Vagina (tissue), 2 donors: Measurements from ENCODE around the gene FAM78B. TPM values are rescaled to one million over a fixed set of nuclear protein-coding genes. Genes with fewer than 3 reads are reported as not detected.

ENCODE experiments used
- DNase-seq, 2 donors: peaks; one replicate each; pipeline ENCODE4 v3.0.0-alpha.2; 2017; ENCODE audit errors: extremely low spot score in 2 of 2
- H3K27ac ChIP-seq: fragments of 200-600 bp; sonication (generic); one replicate; pipeline ENCODE4 v1.5.1; 2019
- H3K27me3 ChIP-seq: fragments of 200-600 bp; sonication (generic); one replicate; pipeline ENCODE4 v1.5.1; 2019
- H3K36me3 ChIP-seq, 2 donors: fragments of 200-600 bp; sonication (generic); one replicate each; pipeline ENCODE4 v1.5.1; 2017 to 2019
- H3K4me1 ChIP-seq: fragments of 200-600 bp; sonication (generic); one replicate; pipeline ENCODE4 v1.5.1; 2019
- H3K4me3 ChIP-seq, 2 donors: fragments of 200-600 bp; sonication (generic); 1 replicate in 1 of 2; 2 replicates in 1 of 2; pipeline ENCODE4 v1.5.1; 2016 to 2019
- H3K9me3 ChIP-seq: fragments of 200-600 bp; sonication (generic); one replicate; pipeline ENCODE4 v1.5.1; 2019
- CTCF ChIP-seq, 3 experiments: fragments of 450-650 bp in 2 of 3; fragments of 200-600 bp in 1 of 3; sonication (generic) in 1 of 3; IDR thresholded peaks; one replicate each; pipeline ENCODE4 v1.5.1; 2017 to 2019; ENCODE audit warnings: antibody characterized with exemption in 3 of 3, mild to moderate bottlenecking in 2 of 3, moderate library complexity in 2 of 3
- POLR2A ChIP-seq, 2 donors: fragments of 450-650 bp; IDR thresholded peaks; one replicate each; pipeline ENCODE4 v1.6.1; 2017; ENCODE audit warnings: antibody characterized with exemption in 2 of 2, mild to moderate bottlenecking in 2 of 2, moderate library complexity in 2 of 2
- POLR2AphosphoS5 ChIP-seq, 2 donors: sonication (generic); formaldehyde crosslinking; IDR thresholded peaks; one replicate each; pipeline ENCODE4 v1.9.0; 2017; ENCODE audit warnings: antibody characterized with exemption in 2 of 2, mild to moderate bottlenecking in 2 of 2, low read depth in 1 of 2; ENCODE audit not compliant: insufficient read depth in 1 of 2
- intact Hi-C: fragments of 100-400 bp; cut with DNase I; formaldehyde crosslinking; loops from one replicate; pipeline ENCODE4 v1.15.1; 2023
- total RNA-seq: library from RNA; depleted of rRNA; stranded (reverse); fragments of >200 nt; gene quantifications from one replicate; pipeline ENCODE4 v1.2.3, GENCODE V29; 2016

FAM78B gene
- total RNA-seq, 1 donor from 2014 or later: 4.4 TPM

GRCh38 chr1:166073489-166073888 lies 93.3 kb downstream of the FAM78B start:
- intact Hi-C loops: no loop called here
- DNase-seq: no peak
- H3K36me3 ChIP-seq: no peaks in the 10 kb centered on the region
- TF ChIP-seq CTCF (IDR thresholded peaks at IDR 0.05) (no peak), POLR2AphosphoS5 (IDR thresholded peaks at IDR 0.05; ENCODE audit: insufficient read depth in 1 of 2, low read depth in 1 of 2) (no peak), POLR2A (IDR thresholded peaks at IDR 0.05) (no peak)
- no peaks in the 10 kb centered on the region for H3K4me1 ChIP-seq
- no peaks in the 10 kb centered on the region for H3K27me3 ChIP-seq
- no peak overlapping the region for H3K4me3 ChIP-seq
- H3K27ac ChIP-seq: no peak overlapping the region
- H3K9me3 ChIP-seq: no peaks in the 10 kb centered on the region

GRCh38 chr1:166069390-166069789 lies 97.4 kb downstream of the FAM78B start:
- H3K36me3 ChIP-seq: no peaks in the 10 kb centered on the region
- H3K4me3 ChIP-seq: no peak overlapping the region
- H3K27me3 ChIP-seq: no peaks in the 10 kb centered on the region
- intact Hi-C loops: no loop called here
- TF ChIP-seq POLR2A (IDR thresholded peaks at IDR 0.05) (no peak), CTCF (IDR thresholded peaks at IDR 0.05) (no peak), POLR2AphosphoS5 (IDR thresholded peaks at IDR 0.05; ENCODE audit: insufficient read depth in 1 of 2, low read depth in 1 of 2) (no peak)
- no peaks in the 10 kb centered on the region for H3K9me3 ChIP-seq
- no peak for DNase-seq
- H3K27ac ChIP-seq: no peak overlapping the region
- no peaks in the 10 kb centered on the region for H3K4me1 ChIP-seq

- intact Hi-C loops: no loop called here
- no peak overlapping the region for H3K4me3 ChIP-seq
- H3K36me3 ChIP-seq: no peaks in the 10 kb centered on the region
- H3K4me1 ChIP-seq: no peaks in the 10 kb centered on the region
- no peak for DNase-seq
- TF ChIP-seq CTCF (IDR thresholded peaks at IDR 0.05): no peak
- no peak for TF ChIP-seq POLR2A (IDR thresholded peaks at IDR 0.05)
- TF ChIP-seq POLR2AphosphoS5 (IDR thresholded peaks at IDR 0.05; ENCODE audit: insufficient read depth in 1 of 2, low read depth in 1 of 2): no peak
- no peaks in the 10 kb centered on the region for H3K9me3 ChIP-seq
- no peak overlapping the region for H3K27ac ChIP-seq
- no peaks in the 10 kb centered on the region for H3K27me3 ChIP-seq
Measured at GRCh38 chr1:166066107-166066506, 100.7 kb downstream of the FAM78B start.

GRCh38 chr1:166064951-166065350 lies 101.8 kb downstream of the FAM78B start:
- Histone ChIP-seq H3K36me3 (no peaks in the 10 kb centered on the region), H3K9me3 (no peaks in the 10 kb centered on the region), H3K27ac (no peak overlapping the region), H3K4me1 (no peaks in the 10 kb centered on the region), H3K4me3 (no peak overlapping the region), H3K27me3 (no peaks in the 10 kb centered on the region)
- DNase-seq: no peak
- intact Hi-C loops: no loop called here
- TF ChIP-seq POLR2AphosphoS5 (IDR thresholded peaks at IDR 0.05; ENCODE audit: insufficient read depth in 1 of 2, low read depth in 1 of 2) (no peak), CTCF (IDR thresholded peaks at IDR 0.05) (no peak)

- Histone ChIP-seq H3K27ac (no peak overlapping the region), H3K4me1 (no peaks in the 10 kb centered on the region), H3K4me3 (no peak overlapping the region), H3K9me3 (no peaks in the 10 kb centered on the region), H3K36me3 (no peaks in the 10 kb centered on the region), H3K27me3 (no peaks in the 10 kb centered on the region)
- intact Hi-C loops: no loop called here
- TF ChIP-seq POLR2AphosphoS5 (IDR thresholded peaks at IDR 0.05; ENCODE audit: insufficient read depth in 1 of 2, low read depth in 1 of 2) (no peak), CTCF (IDR thresholded peaks at IDR 0.05) (no peak), POLR2A (IDR thresholded peaks at IDR 0.05) (no peak)
- no peak for DNase-seq
Measured at GRCh38 chr1:166064313-166064926, 102.4 kb downstream of the FAM78B start.
